ENCODE measurements around the gene MAP4K2. TPM values are rescaled to one million over a fixed set of nuclear protein-coding genes. Genes with fewer than 3 reads are reported as not detected.

MAP4K2 gene
- total RNA-seq, 1 experiment from 2014 or later: 24.5 TPM

DNA sequence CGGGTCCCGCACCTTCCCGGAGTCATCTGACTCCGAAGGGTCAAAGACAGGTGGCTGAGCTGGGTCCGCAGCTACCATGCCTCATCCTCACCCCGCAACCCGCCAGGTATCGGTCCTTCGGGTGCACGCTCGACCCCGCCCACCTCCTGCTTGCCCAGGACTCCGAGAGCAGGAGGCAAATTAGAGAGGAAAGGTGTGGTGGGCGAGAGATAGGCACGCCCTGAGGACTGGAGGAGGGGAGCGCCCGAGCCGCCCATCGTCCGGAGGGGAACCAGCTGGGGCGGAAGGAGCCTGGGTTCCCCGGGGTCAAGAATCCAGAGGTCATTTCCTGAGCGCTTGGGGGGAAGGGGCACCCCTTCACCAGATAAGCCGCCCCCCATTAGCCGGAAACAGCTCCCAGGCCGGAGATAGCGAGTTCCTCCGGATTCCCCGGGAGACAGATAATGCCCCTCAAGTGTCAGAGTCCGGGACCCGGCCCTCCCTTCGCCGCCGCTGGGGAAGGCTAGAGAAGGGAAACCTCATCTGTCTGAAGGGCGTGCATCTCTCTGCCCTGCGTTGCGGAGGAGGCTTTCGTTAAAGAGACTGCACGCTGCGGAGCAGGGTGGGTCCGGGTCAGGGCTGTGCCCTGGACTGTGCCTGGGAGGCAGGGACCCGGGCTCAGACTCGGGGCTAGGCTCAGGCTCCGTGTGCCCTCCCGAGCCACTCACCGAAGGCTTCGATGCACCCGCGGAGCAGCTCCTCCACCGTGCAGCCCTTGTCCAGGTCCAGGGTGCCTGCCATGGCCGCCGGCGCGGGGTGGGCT lies 60.7 kb downstream of the MAP4K2 start (continued):
- TF ChIP-seq ZNF281 (CRISPR knock-in tag; IDR thresholded peaks at IDR 0.05): no peak
- peak; percentile 40; the same call in 1 of the 2 replicates for TF ChIP-seq TEAD1 (CRISPR knock-in tag; IDR thresholded peaks at IDR 0.05)
- 0 out of 2 replicates have a peak, but pooled peaks have one; percentile 22 for TF ChIP-seq E2F4 (CRISPR knock-in tag; IDR thresholded peaks at IDR 0.05; ENCODE audit: borderline replicate concordance, low read depth)
- TF ChIP-seq FOXP1 (CRISPR knock-in tag; IDR thresholded peaks at IDR 0.05; ENCODE audit: borderline replicate concordance): 0 out of 2 replicates have a peak, but pooled peaks have one; percentile 19

DNA sequence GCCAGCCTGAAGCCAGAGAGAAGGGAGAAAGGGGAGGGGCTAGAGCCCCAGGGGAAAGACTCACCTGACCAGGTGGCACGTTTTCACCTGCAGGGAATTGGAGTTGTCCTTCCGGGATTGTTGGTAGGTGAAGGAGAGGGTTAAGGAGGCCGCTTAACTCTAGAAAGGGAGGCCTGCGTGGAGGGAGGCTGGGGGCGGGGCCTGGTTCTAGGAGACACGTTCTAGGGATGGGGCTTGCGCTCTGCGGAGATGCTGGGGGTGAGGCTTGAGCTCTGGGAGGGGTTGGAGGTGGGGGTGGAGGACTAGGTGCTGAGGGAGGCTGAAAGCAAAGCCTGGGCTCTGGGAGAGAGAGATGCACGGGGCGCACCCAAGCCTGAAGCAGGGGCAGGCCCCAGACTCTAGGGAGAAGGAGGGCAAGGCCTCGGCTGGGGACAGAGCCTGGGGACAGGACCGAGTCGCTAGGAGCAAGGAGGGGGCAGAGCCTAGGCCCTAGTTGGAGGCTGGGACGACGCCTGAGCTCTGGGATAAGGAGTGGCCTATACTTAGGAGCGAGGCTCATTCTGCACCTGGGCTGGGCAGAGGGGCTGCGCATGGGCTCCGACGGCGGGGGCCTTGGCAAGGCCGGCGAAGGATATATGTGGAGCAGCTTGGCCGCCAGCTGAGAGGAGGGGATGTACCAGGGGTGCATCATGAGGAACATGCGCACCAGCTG lies 61.5 kb downstream of the MAP4K2 start:
- ATAC-seq: 0 out of 2 replicates have a peak, but pooled peaks have one; percentile 0
- H3K36me3 Mint-ChIP-seq: peaks cover 9% of the 10 kb centered on the region; the same call in 1 of the 2 replicates
- peak overlapping the region; percentile 74 for H3K4me3 Mint-ChIP-seq
- peak; percentile 44 for DNase-seq (ENCODE audit: low spot score)
- ChIA-PET CTCF (interaction anchor here (0.6 to 8.6 kb wide), 31 partner anchors 8 to 773 kb away, joined by 3 to 150 read pairs (median 5); partner anchors contain the start of genes NRXN2, PYGM and SF1), POLR2A (interaction anchor here (0.5 to 1.5 kb wide), 4 partner anchors 18 to 37 kb away, joined by 3 to 6 read pairs (median 5); partner anchors contain the start of genes PYGM and SF1)
- no peak overlapping the region for H3K27ac Mint-ChIP-seq
- H3K9me3 Mint-ChIP-seq: no peaks in the 10 kb centered on the region
- H3K27me3 Mint-ChIP-seq (ENCODE audit: low read depth): peaks cover 37% of the 10 kb centered on the region
- TF ChIP-seq, protein P1, sequence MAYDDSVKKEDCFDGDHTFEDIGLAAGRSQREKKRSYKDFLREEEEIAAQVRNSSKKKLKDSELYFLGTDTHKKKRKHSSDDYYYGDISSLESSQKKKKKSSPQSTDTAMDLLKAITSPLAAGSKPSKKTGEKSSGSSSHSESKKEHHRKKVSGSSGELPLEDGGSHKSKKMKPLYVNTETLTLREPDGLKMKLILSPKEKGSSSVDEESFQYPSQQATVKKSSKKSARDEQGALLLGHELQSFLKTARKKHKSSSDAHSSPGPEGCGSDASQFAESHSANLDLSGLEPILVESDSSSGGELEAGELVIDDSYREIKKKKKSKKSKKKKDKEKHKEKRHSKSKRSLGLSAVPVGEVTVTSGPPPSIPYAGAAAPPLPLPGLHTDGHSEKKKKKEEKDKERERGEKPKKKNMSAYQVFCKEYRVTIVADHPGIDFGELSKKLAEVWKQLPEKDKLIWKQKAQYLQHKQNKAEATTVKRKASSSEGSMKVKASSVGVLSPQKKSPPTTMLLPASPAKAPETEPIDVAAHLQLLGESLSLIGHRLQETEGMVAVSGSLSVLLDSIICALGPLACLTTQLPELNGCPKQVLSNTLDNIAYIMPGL (CRISPR knock-in tag; IDR thresholded peaks at IDR 0.05): no peak
- peak; percentile 54; the same call in 1 of the 2 replicates for TF ChIP-seq SP1 (CRISPR knock-in tag; conservative IDR thresholded peaks at IDR 0.05)
- peaks cover 43% of the 10 kb centered on the region for H3K4me1 Mint-ChIP-seq

GRCh38 chr11:64739871-64740270 lies 63.1 kb downstream of the MAP4K2 start:
- ATAC-seq: no peak
- Mint-ChIP-seq H3K4me1 (peaks cover 43% of the 10 kb centered on the region), H3K4me3 (no peak overlapping the region), H3K27ac (no peak overlapping the region), H3K9me3 (no peaks in the 10 kb centered on the region), H3K27me3 (ENCODE audit: low read depth) (peaks cover 35% of the 10 kb centered on the region), H3K36me3 (peaks cover 13% of the 10 kb centered on the region)
- DNase-seq (ENCODE audit: low spot score): no peak
- POLR2A ChIA-PET: no interaction called here
- CTCF ChIA-PET: interaction anchor here (0.8 to 8.6 kb wide), 8 partner anchors 13 to 89 kb away, joined by 3 to 150 read pairs (median 6); partner anchors contain the start of genes NRXN2 and PYGM
- TF ChIP-seq ATF1 (CRISPR knock-in tag; IDR thresholded peaks at IDR 0.05) (no peak), MYBL2 (CRISPR knock-in tag; IDR thresholded peaks at IDR 0.05) (no peak), ESRRA (CRISPR knock-in tag; IDR thresholded peaks at IDR 0.05; ENCODE audit: borderline replicate concordance) (no peak), CREM (CRISPR knock-in tag; IDR thresholded peaks at IDR 0.05) (no peak), OVOL2 (CRISPR knock-in tag; IDR thresholded peaks at IDR 0.05; ENCODE audit: borderline replicate concordance) (no peak), KAT7 (CRISPR knock-in tag; IDR thresholded peaks at IDR 0.05; ENCODE audit: borderline replicate concordance) (no peak), ZNF281 (CRISPR knock-in tag; IDR thresholded peaks at IDR 0.05) (no peak), MLX (CRISPR knock-in tag; IDR thresholded peaks at IDR 0.05) (no peak), ZNF121 (CRISPR knock-in tag; IDR thresholded peaks at IDR 0.05) (no peak)
- TF ChIP-seq, protein P2, sequence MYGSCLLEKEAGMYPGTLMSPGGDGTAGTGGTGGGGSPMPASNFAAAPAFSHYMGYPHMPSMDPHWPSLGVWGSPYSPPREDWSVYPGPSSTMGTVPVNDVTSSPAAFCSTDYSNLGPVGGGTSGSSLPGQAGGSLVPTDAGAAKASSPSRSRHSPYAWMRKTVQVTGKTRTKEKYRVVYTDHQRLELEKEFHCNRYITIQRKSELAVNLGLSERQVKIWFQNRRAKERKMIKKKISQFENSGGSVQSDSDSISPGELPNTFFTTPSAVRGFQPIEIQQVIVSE (CRISPR knock-in tag; IDR thresholded peaks at IDR 0.05; ENCODE audit: borderline replicate concordance): no peak
- TF ChIP-seq, protein P3, sequence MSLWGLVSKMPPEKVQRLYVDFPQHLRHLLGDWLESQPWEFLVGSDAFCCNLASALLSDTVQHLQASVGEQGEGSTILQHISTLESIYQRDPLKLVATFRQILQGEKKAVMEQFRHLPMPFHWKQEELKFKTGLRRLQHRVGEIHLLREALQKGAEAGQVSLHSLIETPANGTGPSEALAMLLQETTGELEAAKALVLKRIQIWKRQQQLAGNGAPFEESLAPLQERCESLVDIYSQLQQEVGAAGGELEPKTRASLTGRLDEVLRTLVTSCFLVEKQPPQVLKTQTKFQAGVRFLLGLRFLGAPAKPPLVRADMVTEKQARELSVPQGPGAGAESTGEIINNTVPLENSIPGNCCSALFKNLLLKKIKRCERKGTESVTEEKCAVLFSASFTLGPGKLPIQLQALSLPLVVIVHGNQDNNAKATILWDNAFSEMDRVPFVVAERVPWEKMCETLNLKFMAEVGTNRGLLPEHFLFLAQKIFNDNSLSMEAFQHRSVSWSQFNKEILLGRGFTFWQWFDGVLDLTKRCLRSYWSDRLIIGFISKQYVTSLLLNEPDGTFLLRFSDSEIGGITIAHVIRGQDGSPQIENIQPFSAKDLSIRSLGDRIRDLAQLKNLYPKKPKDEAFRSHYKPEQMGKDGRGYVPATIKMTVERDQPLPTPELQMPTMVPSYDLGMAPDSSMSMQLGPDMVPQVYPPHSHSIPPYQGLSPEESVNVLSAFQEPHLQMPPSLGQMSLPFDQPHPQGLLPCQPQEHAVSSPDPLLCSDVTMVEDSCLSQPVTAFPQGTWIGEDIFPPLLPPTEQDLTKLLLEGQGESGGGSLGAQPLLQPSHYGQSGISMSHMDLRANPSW (CRISPR knock-in tag; conservative IDR thresholded peaks at IDR 0.05; ENCODE audit: low read depth): no peak
